A549 (cell line): Measurements from ENCODE around the gene HS3ST3A1. TPM values are rescaled to one million over a fixed set of nuclear protein-coding genes. Genes with fewer than 3 reads are reported as not detected.

Source experiments
- ATAC-seq, 2 experiments: fragments of 200-7000 bp in 1 of 2; fragments of >200 bp in 1 of 2; cut with Nextera tagmentation in 1 of 2; cut with Tn5 transposase in 1 of 2; 3 replicates each; pipeline versions ENCODE4 v1.8.0 to v1.9.1; 2018 to 2020; ENCODE audit warnings: mild to moderate bottlenecking in 1 of 2, moderate library complexity in 1 of 2
- CTCF ChIA-PET: fragments of 300-600 bp; sonication (Branson Sonifier 250); formaldehyde crosslinking; extraction: SDS; loops from one replicate; lab custom pipeline; 2021; ENCODE audit warnings: antibody characterized with exemption, inconsistent platforms; lab: Yijun Ruan, JAX
- POLR2A ChIA-PET: fragments of 350-600 bp; formaldehyde crosslinking; extraction: SDS; loops from one replicate; lab custom pipeline; 2021; ENCODE audit warnings: antibody characterized with exemption, inconsistent platforms; lab: Yijun Ruan, JAX
- DNase-seq, 2 experiments: peaks; one replicate each; pipeline versions ENCODE4 v3.0.0 to v3.0.0-alpha.2; 2011 to 2016; ENCODE audit warnings: low read depth in 1 of 2, low spot score in 1 of 2
- FAIRE-seq: peaks from 2 replicates; lab custom pipeline; 2011; peaks lifted over from hg19 to GRCh38; lab: Jason Lieb, UNC
- H3K27ac ChIP-seq, 2 experiments: fragments of >200 bp; sonication (Bioruptor Twin); formaldehyde crosslinking; 3 replicates each; pipeline ENCODE4 v1.5.1; 2016 to 2017
- H3K4me1 ChIP-seq: fragments of >200 bp; sonication (Bioruptor Twin); formaldehyde crosslinking; 3 replicates; pipeline ENCODE4 v1.6.1; 2016
- H3K4me2 ChIP-seq: fragments of >200 bp; sonication (Bioruptor Twin); formaldehyde crosslinking; 3 replicates; pipeline ENCODE4 v1.6.1; 2016
- H3K4me3 ChIP-seq: fragments of >200 bp; sonication (Bioruptor Twin); formaldehyde crosslinking; 3 replicates; pipeline ENCODE4 v1.5.1; 2016
- H3K9me3 ChIP-seq: fragments of >200 bp; sonication (Bioruptor Twin); formaldehyde crosslinking; 3 replicates; pipeline ENCODE4 v1.6.1; 2016
- BCL3 ChIP-seq: fragments of >200 bp; sonication (Bioruptor Twin); formaldehyde crosslinking; IDR thresholded peaks from 3 replicates; pipeline ENCODE4 v1.6.1; 2016
- CEBPB ChIP-seq, 2 experiments: fragments of >200 bp in 1 of 2; sonication (Bioruptor Twin) in 1 of 2; formaldehyde crosslinking in 1 of 2; IDR thresholded peaks; 2 replicates each; pipeline ENCODE4 v1.6.1; 2012 to 2016
- CHD2 ChIP-seq: fragments of 150-350 bp; IDR thresholded peaks from 2 replicates; pipeline ENCODE4 v1.6.1; 2014; ENCODE audit warnings: low read length; ENCODE audit not compliant: partially characterized antibody
- CHD4 ChIP-seq: fragments of 200-600 bp; sonication (generic); IDR thresholded peaks from 2 replicates; pipeline ENCODE4 v1.6.1; 2016; ENCODE audit warnings: antibody characterized with exemption, mild to moderate bottlenecking, borderline replicate concordance
- CTCF ChIP-seq: fragments of >200 bp; sonication (Bioruptor Twin); formaldehyde crosslinking; IDR thresholded peaks from 3 replicates; pipeline ENCODE4 v1.5.1; 2016
- EP300 ChIP-seq, 2 experiments: fragments of >200 bp; sonication (Bioruptor Twin); formaldehyde crosslinking; IDR thresholded peaks; 2 replicates in 1 of 2; 3 replicates in 1 of 2; pipeline ENCODE4 v1.6.1; 2016 to 2017
- FOSL2 ChIP-seq, 2 experiments: fragments of 450-650 bp in 1 of 2; fragments of >200 bp in 1 of 2; sonication (Bioruptor Twin) in 1 of 2; formaldehyde crosslinking; IDR thresholded peaks; 2 replicates each; pipeline versions ENCODE4 v1.5.0 to v1.6.1; 2016 to 2020; ENCODE audit warnings: mild to moderate bottlenecking in 1 of 2, moderate library complexity in 1 of 2
- FOXS1 ChIP-seq: fragments of 250-450 bp; sonication (Bioruptor Pico); IDR thresholded peaks from 2 replicates; pipeline ENCODE4 v1.5.0; 2020; ENCODE audit warnings: mild to moderate bottlenecking, moderate library complexity
- HDAC2 ChIP-seq: fragments of 200-600 bp; sonication (generic); IDR thresholded peaks from 2 replicates; pipeline ENCODE4 v1.6.1; 2016
- JUN ChIP-seq, 2 experiments: fragments of >200 bp; sonication (Bioruptor Twin); formaldehyde crosslinking; IDR thresholded peaks; 2 replicates in 1 of 2; 3 replicates in 1 of 2; pipeline ENCODE4 v1.6.1; 2016 to 2017
- JUNB ChIP-seq: fragments of >200 bp; sonication (Bioruptor Twin); formaldehyde crosslinking; IDR thresholded peaks from 2 replicates; pipeline ENCODE4 v1.6.1; 2016
- NPAS2 ChIP-seq: fragments of 250-450 bp; sonication (Bioruptor Pico); IDR thresholded peaks from 2 replicates; pipeline ENCODE4 v1.8.0; 2022; ENCODE audit warnings: mild to moderate bottlenecking, moderate library complexity, borderline replicate concordance
- RAD21 ChIP-seq, 2 experiments: fragments of >200 bp in 1 of 2; sonication (Bioruptor Twin) in 1 of 2; formaldehyde crosslinking in 1 of 2; IDR thresholded peaks in 1 of 2; conservative IDR thresholded peaks in 1 of 2; 2 replicates in 1 of 2; 3 replicates in 1 of 2; pipeline ENCODE4 v1.6.1; 2012 to 2018; ENCODE audit warnings: inconsistent platforms in 1 of 2
- RARB ChIP-seq: fragments of 250-450 bp; sonication (Bioruptor Pico); IDR thresholded peaks from 2 replicates; pipeline ENCODE4 v1.8.0; 2021; ENCODE audit warnings: mild to moderate bottlenecking, moderate library complexity
- RNF2 ChIP-seq: fragments of 200-600 bp; sonication (generic); IDR thresholded peaks from 2 replicates; pipeline ENCODE4 v1.6.1; 2016; ENCODE audit warnings: low read depth, mild to moderate bottlenecking, antibody characterized with exemption, moderate library complexity, borderline replicate concordance
- ZFP36 ChIP-seq: fragments of 450-650 bp; IDR thresholded peaks from 2 replicates; pipeline ENCODE4 v1.6.1; 2014; ENCODE audit warnings: borderline replicate concordance; ENCODE audit not compliant: partially characterized antibody
- ZNF302 ChIP-seq: fragments of 250-450 bp; sonication (Bioruptor Pico); IDR thresholded peaks from 2 replicates; pipeline ENCODE4 v1.9.0; 2021; ENCODE audit warnings: inconsistent platforms, mild to moderate bottlenecking, moderate library complexity
- ZSCAN20 ChIP-seq: fragments of 250-450 bp; sonication (Bioruptor Pico); IDR thresholded peaks from 2 replicates; pipeline ENCODE4 v1.8.0; 2022; ENCODE audit warnings: mild to moderate bottlenecking, moderate library complexity
- WGBS: methylation state at CpG from one replicate; pipeline ENCODE4 v1.1.6; 2017; ENCODE audit errors: missing lambda C conversion rate; 5-methylcytosine and 5-hydroxymethylcytosine counted together
- polyA plus RNA-seq, 4 experiments: library from polyadenylated mRNA; depleted of rRNA in 3 of 4; stranded (reverse); fragments of >200 nt; fragmentation: RNase III in 1 of 4; extraction: RNeasy Plus Mini Kit Qiagen cat#74134 plus additional on column Dnase treatment in 1 of 4; gene quantifications; 2 replicates in 3 of 4; 3 replicates in 1 of 4; pipeline ENCODE4 v1.2.3, GENCODE V29; 2011 to 2017
- TF ChIP-seq, protein P1 (sequence below): IDR thresholded peaks from 2 replicates; pipeline ENCODE4 v1.6.1; 2012
- TF ChIP-seq, protein P2 (sequence below): IDR thresholded peaks from 2 replicates; pipeline ENCODE4 v1.6.1; 2012
- TF ChIP-seq, protein P3 (sequence below): fragments of 450-650 bp; IDR thresholded peaks from 2 replicates; pipeline ENCODE4 v1.6.1; 2014; ENCODE audit warnings: antibody characterized with exemption
- TF ChIP-seq, protein P4 (sequence below): IDR thresholded peaks from 2 replicates; pipeline ENCODE4 v1.6.1; 2012; ENCODE audit warnings: low read depth, borderline replicate concordance

The HS3ST3A1 gene
- polyA plus RNA-seq, 2 of the 4 experiments (the other 2 are of a cell fraction), result not detected

DNA sequence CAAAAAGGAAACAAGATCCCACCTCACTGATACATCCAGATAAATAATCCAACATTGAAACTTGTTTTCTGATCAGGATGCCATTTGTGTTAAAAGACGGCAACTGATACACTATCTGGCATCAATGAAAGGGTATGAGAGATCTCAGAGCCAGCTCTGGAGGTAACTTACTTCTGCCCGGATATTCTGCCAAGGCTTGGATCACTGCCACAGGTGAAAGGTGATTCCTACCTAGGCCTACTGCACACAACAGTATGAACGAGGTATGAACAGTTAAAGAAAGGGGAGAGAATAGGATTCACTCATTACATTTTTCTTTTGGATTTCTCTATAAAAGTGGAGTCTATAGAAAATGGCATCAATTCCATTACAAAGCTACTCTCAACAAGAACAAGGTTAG, 136.1 kb downstream of the HS3ST3A1 start:
- 36% methylated on average over 3 of the region's 3 CpGs for WGBS
- Histone ChIP-seq H3K9me3 (0 out of 3 replicates have a peak, but pooled peaks cover 7% of the 10 kb centered on the region), H3K4me3 (no peak overlapping the region), H3K4me1 (no peaks in the 10 kb centered on the region), H3K27ac (no peak overlapping the region), H3K4me2 (no peak overlapping the region)
- CTCF ChIA-PET, result no interaction called here
- FAIRE-seq, result no peak
- DNase-seq, result no peak
- no peak for ATAC-seq
- POLR2A ChIA-PET, result no interaction called here
- TF ChIP-seq FOSL2 (IDR thresholded peaks at IDR 0.05) (no peak), FOSL2 (CRISPR knock-in tag; IDR thresholded peaks at IDR 0.05) (no peak), ZNF302 (CRISPR knock-in tag) (no peak), JUN (IDR thresholded peaks at IDR 0.05) (no peak), RNF2 (no peak), EP300 (IDR thresholded peaks at IDR 0.05) (no peak), ZFP36 (no peak), BCL3 (no peak)

DNA sequence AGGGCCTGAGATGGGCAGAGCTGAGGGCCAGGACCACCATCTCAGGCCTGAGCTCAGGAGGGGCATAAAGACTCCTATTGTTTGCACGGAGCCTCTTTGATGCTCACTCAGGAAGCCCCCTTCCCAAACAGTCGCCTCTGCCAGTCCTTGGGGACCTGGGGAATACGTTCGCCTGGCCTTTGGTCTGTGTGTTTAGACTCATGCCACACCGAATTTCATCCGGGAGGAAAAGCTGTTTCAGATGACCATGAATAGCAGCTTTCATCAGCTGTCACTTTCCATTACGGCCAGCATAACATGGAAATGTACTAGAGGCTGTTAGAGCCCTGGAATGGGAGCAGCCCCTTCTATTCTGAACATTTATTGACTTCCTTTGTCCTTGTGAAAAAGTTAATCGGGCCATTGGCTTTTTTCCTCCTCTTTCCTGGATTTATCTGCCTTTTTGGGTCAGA, 139.0 kb downstream of the HS3ST3A1 start:
- Histone ChIP-seq H3K4me2 (no peak overlapping the region), H3K9me3 (no peaks in the 10 kb centered on the region), H3K4me3 (no peak overlapping the region), H3K27ac (no peak overlapping the region), H3K4me1 (no peaks in the 10 kb centered on the region)
- WGBS, result 25% methylated on average over 8 of the region's 8 CpGs
- ATAC-seq, result no peak
- no peak for DNase-seq
- TF ChIP-seq, protein P1, sequence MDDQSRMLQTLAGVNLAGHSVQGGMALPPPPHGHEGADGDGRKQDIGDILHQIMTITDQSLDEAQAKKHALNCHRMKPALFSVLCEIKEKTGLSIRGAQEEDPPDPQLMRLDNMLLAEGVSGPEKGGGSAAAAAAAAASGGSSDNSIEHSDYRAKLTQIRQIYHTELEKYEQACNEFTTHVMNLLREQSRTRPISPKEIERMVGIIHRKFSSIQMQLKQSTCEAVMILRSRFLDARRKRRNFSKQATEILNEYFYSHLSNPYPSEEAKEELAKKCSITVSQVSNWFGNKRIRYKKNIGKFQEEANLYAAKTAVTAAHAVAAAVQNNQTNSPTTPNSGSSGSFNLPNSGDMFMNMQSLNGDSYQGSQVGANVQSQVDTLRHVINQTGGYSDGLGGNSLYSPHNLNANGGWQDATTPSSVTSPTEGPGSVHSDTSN, result no peak
- TF ChIP-seq ZSCAN20 (CRISPR knock-in tag) (no peak), RAD21 (conservative IDR thresholded peaks at IDR 0.05 in 1 of 2, IDR thresholded peaks at IDR 0.05 in 1 of 2) (no peak), NPAS2 (CRISPR knock-in tag) (no peak), JUNB (no peak), CTCF (no peak), CEBPB (IDR thresholded peaks at IDR 0.05) (no peak), ZNF302 (CRISPR knock-in tag) (no peak), HDAC2 (no peak), CHD4 (no peak), ZFP36 (no peak), FOXS1 (CRISPR knock-in tag) (no peak), FOSL2 (IDR thresholded peaks at IDR 0.05) (no peak), FOSL2 (CRISPR knock-in tag; IDR thresholded peaks at IDR 0.05) (no peak), RARB (no peak), CHD2 (no peak)
- TF ChIP-seq, protein P2, sequence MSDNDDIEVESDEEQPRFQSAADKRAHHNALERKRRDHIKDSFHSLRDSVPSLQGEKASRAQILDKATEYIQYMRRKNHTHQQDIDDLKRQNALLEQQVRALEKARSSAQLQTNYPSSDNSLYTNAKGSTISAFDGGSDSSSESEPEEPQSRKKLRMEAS, result no peak
- TF ChIP-seq, protein P3, sequence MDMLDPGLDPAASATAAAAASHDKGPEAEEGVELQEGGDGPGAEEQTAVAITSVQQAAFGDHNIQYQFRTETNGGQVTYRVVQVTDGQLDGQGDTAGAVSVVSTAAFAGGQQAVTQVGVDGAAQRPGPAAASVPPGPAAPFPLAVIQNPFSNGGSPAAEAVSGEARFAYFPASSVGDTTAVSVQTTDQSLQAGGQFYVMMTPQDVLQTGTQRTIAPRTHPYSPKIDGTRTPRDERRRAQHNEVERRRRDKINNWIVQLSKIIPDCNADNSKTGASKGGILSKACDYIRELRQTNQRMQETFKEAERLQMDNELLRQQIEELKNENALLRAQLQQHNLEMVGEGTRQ, result no peak
- TF ChIP-seq, protein P4, sequence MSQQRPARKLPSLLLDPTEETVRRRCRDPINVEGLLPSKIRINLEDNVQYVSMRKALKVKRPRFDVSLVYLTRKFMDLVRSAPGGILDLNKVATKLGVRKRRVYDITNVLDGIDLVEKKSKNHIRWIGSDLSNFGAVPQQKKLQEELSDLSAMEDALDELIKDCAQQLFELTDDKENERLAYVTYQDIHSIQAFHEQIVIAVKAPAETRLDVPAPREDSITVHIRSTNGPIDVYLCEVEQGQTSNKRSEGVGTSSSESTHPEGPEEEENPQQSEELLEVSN, result no peak
- ChIA-PET POLR2A (no interaction called here), CTCF (interaction anchor here (1.6 to 2.4 kb wide), 2 partner anchors 13 to 126 kb away, joined by 6 read pairs; no protein-coding TSS in a partner anchor)
- no peak for FAIRE-seq
